ENCODE results near the gene LCTL. TPM values are rescaled to one million over a fixed set of nuclear protein-coding genes. Genes with fewer than 3 reads are reported as not detected.

The LCTL gene
- total RNA-seq, 1 experiment from 2014 or later = not detected

DNA sequence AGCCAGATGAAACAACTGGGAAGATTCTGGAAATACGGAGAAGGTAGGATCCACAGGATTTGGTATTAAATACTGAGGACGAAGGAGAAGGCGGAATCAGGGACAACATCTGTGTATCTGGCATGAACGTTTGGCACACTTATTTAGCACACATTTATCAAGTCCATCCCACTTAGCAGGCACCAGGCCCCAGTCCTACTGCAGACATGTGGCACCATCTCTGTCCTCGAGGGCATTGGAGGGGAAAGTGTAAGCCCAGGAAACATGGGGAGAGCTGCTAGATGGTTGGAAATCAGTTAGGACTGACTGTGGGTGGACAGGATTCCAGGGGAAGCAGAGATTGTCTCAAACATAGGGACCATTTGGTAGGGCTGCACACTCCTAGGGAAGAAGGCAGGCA is 29.0 kb upstream of the LCTL start:
- POLR2A ChIA-PET (ENCODE audit: low non-redundant PET) = no interaction called here

DNA sequence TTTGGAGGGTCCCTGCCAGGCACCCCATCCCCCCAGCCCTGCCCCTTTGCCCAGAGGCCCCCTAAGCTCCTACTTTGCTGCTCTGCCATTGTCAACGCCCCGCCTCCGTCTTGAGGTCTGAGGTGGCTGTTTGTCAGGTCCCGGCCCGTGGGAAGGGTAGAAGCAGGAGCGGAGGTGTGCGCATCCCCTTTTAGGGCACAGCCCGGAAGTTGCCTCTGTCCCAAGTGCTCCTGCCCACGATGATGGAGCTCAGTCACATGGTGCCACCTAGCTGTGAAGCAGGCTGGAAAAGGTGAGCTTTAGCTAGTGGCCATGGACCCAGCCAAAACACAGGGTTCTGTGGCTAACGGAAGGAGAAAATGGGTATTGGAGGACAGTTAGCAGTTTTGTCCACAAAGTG is 28.5 kb upstream of the LCTL start:
- intact Hi-C loops (cut with micrococcal nuclease; ENCODE audit: unreplicated experiment) = no loop called here
- H3K27me3 ChIP-seq (replicated peaks; ENCODE audit: insufficient read depth, low read depth, low read length, poor library complexity) = no peaks in the 10 kb centered on the region
- H3K4me3 ChIP-seq (ENCODE audit: low read depth, low read length, poor library complexity, severe bottlenecking) = no peak overlapping the region
- DNase-seq (ENCODE audit: low spot score) = no peak
- TF ChIP-seq, protein P1, sequence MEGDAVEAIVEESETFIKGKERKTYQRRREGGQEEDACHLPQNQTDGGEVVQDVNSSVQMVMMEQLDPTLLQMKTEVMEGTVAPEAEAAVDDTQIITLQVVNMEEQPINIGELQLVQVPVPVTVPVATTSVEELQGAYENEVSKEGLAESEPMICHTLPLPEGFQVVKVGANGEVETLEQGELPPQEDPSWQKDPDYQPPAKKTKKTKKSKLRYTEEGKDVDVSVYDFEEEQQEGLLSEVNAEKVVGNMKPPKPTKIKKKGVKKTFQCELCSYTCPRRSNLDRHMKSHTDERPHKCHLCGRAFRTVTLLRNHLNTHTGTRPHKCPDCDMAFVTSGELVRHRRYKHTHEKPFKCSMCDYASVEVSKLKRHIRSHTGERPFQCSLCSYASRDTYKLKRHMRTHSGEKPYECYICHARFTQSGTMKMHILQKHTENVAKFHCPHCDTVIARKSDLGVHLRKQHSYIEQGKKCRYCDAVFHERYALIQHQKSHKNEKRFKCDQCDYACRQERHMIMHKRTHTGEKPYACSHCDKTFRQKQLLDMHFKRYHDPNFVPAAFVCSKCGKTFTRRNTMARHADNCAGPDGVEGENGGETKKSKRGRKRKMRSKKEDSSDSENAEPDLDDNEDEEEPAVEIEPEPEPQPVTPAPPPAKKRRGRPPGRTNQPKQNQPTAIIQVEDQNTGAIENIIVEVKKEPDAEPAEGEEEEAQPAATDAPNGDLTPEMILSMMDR (conservative IDR thresholded peaks at IDR 0.05; ENCODE audit: low read depth, low read length) = no peak
- no peaks in the 10 kb centered on the region for H3K4me1 ChIP-seq (ENCODE audit: insufficient read depth, low read length, poor library complexity, severe bottlenecking)
- no peaks in the 10 kb centered on the region for H3K9me3 ChIP-seq (ENCODE audit: low read depth, low read length, poor library complexity, severe bottlenecking)
- ChIA-PET POLR2A (ENCODE audit: low non-redundant PET) (no interaction called here), CTCF (no interaction called here)
- H3K27ac ChIP-seq (ENCODE audit: low read depth, low read length, poor library complexity, severe bottlenecking) = no peak overlapping the region
- H3K36me3 ChIP-seq (ENCODE audit: insufficient read depth, low read length, poor library complexity, severe bottlenecking) = no peaks in the 10 kb centered on the region
- BruUV-seq (replicated peaks) = no TSS peak

More for the DNA sequence above, 29.0 kb upstream of the LCTL start:
- Histone ChIP-seq H3K4me3 (ENCODE audit: low read depth, low read length, poor library complexity, severe bottlenecking) (no peak overlapping the region), H3K4me1 (ENCODE audit: insufficient read depth, low read length, poor library complexity, severe bottlenecking) (no peaks in the 10 kb centered on the region), H3K27me3 (replicated peaks; ENCODE audit: insufficient read depth, low read depth, low read length, poor library complexity) (no peaks in the 10 kb centered on the region), H3K9me3 (ENCODE audit: low read depth, low read length, poor library complexity, severe bottlenecking) (no peaks in the 10 kb centered on the region), H3K27ac (ENCODE audit: low read depth, low read length, poor library complexity, severe bottlenecking) (no peak overlapping the region), H3K36me3 (ENCODE audit: insufficient read depth, low read length, poor library complexity, severe bottlenecking) (no peaks in the 10 kb centered on the region)
- BruUV-seq (replicated peaks) = no TSS peak
- CTCF ChIA-PET = no interaction called here
- intact Hi-C loops (cut with micrococcal nuclease; ENCODE audit: unreplicated experiment) = no loop called here
- no peak for DNase-seq (ENCODE audit: low spot score)
- TF ChIP-seq, protein P1 (conservative IDR thresholded peaks at IDR 0.05; ENCODE audit: low read depth, low read length) = no peak
- no peak for TF ChIP-seq EZH2 (IDR thresholded peaks at IDR 0.05; ENCODE audit: borderline replicate concordance, low read depth, low read length, poor library complexity, severe bottlenecking)

DNA sequence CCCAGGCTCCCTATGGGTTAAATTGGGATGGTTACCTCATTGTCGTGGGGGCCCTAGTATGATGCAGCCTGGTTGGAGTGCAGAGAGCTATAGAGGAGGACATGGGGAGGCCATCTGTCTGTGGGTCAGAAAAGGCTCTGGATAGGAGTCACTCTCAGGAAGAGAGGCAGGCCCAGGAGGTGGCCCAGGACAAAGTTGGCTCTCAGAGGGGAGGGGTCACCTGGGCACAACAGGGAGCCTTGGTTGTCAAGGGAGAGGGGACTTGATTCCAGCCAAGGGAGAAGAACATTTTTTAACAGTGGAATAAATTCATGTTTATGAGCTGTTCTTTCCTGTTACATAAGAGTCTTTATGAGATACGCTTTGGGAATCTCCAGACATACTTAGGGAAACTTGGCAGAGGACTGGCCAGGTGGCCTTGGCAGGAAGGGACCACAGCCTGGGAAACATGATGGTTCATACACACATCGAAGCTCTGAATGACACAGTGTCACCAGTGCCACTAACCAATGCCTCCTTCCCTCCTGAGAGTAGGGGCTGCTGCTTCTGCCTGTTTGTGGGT is 27.5 kb upstream of the LCTL start:
- Histone ChIP-seq H3K9me3 (ENCODE audit: low read depth, low read length, poor library complexity, severe bottlenecking) (no peaks in the 10 kb centered on the region), H3K4me3 (ENCODE audit: low read depth, low read length, poor library complexity, severe bottlenecking) (no peak overlapping the region), H3K27ac (ENCODE audit: low read depth, low read length, poor library complexity, severe bottlenecking) (no peak overlapping the region), H3K27me3 (replicated peaks; ENCODE audit: insufficient read depth, low read depth, low read length, poor library complexity) (no peaks in the 10 kb centered on the region), H3K4me1 (ENCODE audit: insufficient read depth, low read length, poor library complexity, severe bottlenecking) (no peaks in the 10 kb centered on the region), H3K36me3 (ENCODE audit: insufficient read depth, low read length, poor library complexity, severe bottlenecking) (no peaks in the 10 kb centered on the region)
- no TSS peak for BruUV-seq (replicated peaks)
- no peak for TF ChIP-seq EZH2 (IDR thresholded peaks at IDR 0.05; ENCODE audit: borderline replicate concordance, low read depth, low read length, poor library complexity, severe bottlenecking)
- TF ChIP-seq, protein P1 (conservative IDR thresholded peaks at IDR 0.05; ENCODE audit: low read depth, low read length) = no peak
- DNase-seq (ENCODE audit: low spot score) = no peak
- CTCF ChIA-PET = no interaction called here
- POLR2A ChIA-PET (ENCODE audit: low non-redundant PET) = no interaction called here
- intact Hi-C loops (cut with micrococcal nuclease; ENCODE audit: unreplicated experiment) = no loop called here

Data from A673 (cell line).